Ovary (tissue), 9 donors: ENCODE data around the gene SNCAIP. TPM values are rescaled to one million over a fixed set of nuclear protein-coding genes. Genes with fewer than 3 reads are reported as not detected.

Source experiments
- DNase-seq, 5 donors: peaks; one replicate each; pipeline ENCODE4 v3.0.0-alpha.2; 2019 to 2020
- H3K27ac ChIP-seq, 2 donors: fragments of 200-600 bp; one replicate each; pipeline versions ENCODE4 v1.5.1 to v1.8.0; 2019 to 2022
- H3K27me3 ChIP-seq: fragments of 200-600 bp; one replicate; pipeline ENCODE4 v1.8.0; 2022
- H3K36me3 ChIP-seq: fragments of 200-600 bp; sonication (generic); one replicate; pipeline ENCODE4 v1.5.1; 2019
- H3K4me1 ChIP-seq: one replicate; pipeline ENCODE4 v1.8.1; 2013; ENCODE audit warnings: mild to moderate bottlenecking, moderate library complexity; ENCODE audit not compliant: insufficient read depth
- H3K4me3 ChIP-seq: fragments of 200-600 bp; sonication (generic); one replicate; pipeline ENCODE4 v1.5.1; 2017
- H3K9me3 ChIP-seq, 2 donors: fragments of 200-600 bp in 1 of 2; sonication (generic) in 1 of 2; one replicate each; pipeline versions ENCODE4 v1.5.1 to v1.8.1; 2013 to 2019; ENCODE audit warnings: mild to moderate bottlenecking in 1 of 2, moderate library complexity in 1 of 2
- EP300 ChIP-seq: sonication (generic); formaldehyde crosslinking; IDR thresholded peaks from one replicate; pipeline ENCODE4 v1.6.1; 2017; ENCODE audit warnings: antibody characterized with exemption
- POLR2A ChIP-seq: fragments of 450-650 bp; IDR thresholded peaks from one replicate; pipeline ENCODE4 v1.6.1; 2017; ENCODE audit warnings: antibody characterized with exemption, mild to moderate bottlenecking, moderate library complexity
- WGBS, 3 donors: extraction: QIAGEN DNeasy Blood & Tissue Kit in 1 of 3; methylation state at CpG; one replicate each; pipeline versions ENCODE4 v1.1.5 to v1.1.7; 2013 to 2017; 5-methylcytosine and 5-hydroxymethylcytosine counted together
- intact Hi-C, 4 donors: fragments of 100-400 bp; cut with DNase I; formaldehyde crosslinking; loops; one replicate each; pipeline versions ENCODE4 v1.11.0 to v1.15.1; 2022 to 2023
- polyA plus RNA-seq, 2 donors: library from polyadenylated mRNA; stranded (reverse); fragments of 200-250 nt in 1 of 2; fragments of 350-450 nt in 1 of 2; fragmentation: Illumina TruSeq in 1 of 2; extraction: RNeasy Lipid Tissue Mini Kit (QIAGEN cat#74804) in 1 of 2; gene quantifications; one replicate each; pipeline ENCODE4 v1.2.3, GENCODE V29; 2013 to 2014
- total RNA-seq, 7 donors: library from RNA; depleted of rRNA in 2 of 7; stranded (reverse); fragments of >200 nt in 2 of 7; fragmentation: NEBNext Ultra II Directional in 3 of 7; extraction: Animal tissue kit (Norgen Biotek cat#: 25700) in 3 of 7; gene quantifications; one replicate each; pipeline versions ENCODE4 v1.1.0 to v1.2.4, GENCODE V29; 2016 to 2023
- TF ChIP-seq, protein P1 (sequence below), 3 donors: fragments of 450-650 bp in 2 of 3; fragments of 200-600 bp in 1 of 3; IDR thresholded peaks; one replicate each; pipeline versions ENCODE4 v1.5.1 to v1.8.0; 2016 to 2022; ENCODE audit warnings: antibody characterized with exemption in 3 of 3, mild to moderate bottlenecking in 1 of 3
- donor health status: DM: no; HTN: no; CAD: no; lungs with moderate emphysema.
- donor health status: DM: no; HTN: no; CAD: no.
- donor health status: Bipolar disorder and iron deficiency.
- donor health status: DM: yes; HTN: yes; CAD: no.
- donor health status: DM: no; HTN: no; CAD: no.
- donor health status: DM: yes; HTN: yes; CAD: no.

SNCAIP gene
- total and polyA plus RNA-seq, 9 donors = 20.4 to 92.5 (median 46.9) TPM

DNA sequence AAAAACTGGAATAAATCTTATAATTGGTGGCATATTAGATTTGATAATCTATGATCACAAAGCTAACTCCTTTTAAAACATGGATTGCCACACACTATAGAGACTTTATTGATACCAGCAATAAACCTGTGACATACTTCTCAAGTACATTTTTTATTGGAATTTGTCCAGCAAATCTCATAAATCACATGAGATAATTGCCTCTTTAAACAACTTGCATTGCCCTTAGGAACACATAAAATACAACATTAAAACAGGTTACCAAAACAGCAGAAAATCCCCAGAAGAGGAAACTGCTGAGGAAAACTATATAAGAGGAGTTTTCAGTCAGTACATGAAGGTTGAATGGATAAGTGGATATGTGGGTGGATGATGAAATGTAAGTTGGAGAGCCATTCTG, 124.6 kb downstream of the SNCAIP start:
- no peak for DNase-seq

DNA sequence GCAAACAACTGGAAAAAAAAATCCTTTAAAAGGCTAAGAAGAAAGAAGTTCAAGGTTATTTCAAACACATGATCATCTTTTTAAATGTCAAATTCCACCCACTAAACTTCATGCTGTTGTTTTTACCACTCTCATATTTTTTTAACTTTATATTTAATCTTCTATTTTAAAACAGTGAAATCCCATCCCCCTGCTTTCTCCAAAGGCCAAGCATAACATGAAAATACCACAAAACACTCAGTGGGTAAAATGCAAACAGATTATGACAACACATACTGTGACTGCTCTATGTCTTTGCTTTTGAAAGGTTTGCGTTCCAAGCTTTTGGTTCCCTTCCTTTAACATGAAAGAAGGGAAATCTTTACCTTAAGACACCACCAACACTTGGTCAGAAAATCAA, 127.6 kb downstream of the SNCAIP start:
- 15 to 53% (median 24%) methylated on average over 1 of the region's 1 CpG for WGBS, 3 donors
- TF ChIP-seq POLR2A (no peak), EP300 (no peak)
- TF ChIP-seq, protein P1, sequence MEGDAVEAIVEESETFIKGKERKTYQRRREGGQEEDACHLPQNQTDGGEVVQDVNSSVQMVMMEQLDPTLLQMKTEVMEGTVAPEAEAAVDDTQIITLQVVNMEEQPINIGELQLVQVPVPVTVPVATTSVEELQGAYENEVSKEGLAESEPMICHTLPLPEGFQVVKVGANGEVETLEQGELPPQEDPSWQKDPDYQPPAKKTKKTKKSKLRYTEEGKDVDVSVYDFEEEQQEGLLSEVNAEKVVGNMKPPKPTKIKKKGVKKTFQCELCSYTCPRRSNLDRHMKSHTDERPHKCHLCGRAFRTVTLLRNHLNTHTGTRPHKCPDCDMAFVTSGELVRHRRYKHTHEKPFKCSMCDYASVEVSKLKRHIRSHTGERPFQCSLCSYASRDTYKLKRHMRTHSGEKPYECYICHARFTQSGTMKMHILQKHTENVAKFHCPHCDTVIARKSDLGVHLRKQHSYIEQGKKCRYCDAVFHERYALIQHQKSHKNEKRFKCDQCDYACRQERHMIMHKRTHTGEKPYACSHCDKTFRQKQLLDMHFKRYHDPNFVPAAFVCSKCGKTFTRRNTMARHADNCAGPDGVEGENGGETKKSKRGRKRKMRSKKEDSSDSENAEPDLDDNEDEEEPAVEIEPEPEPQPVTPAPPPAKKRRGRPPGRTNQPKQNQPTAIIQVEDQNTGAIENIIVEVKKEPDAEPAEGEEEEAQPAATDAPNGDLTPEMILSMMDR (IDR thresholded peaks at IDR 0.05) = no peak
- no peaks in the 10 kb centered on the region for H3K27me3 ChIP-seq
- H3K9me3 ChIP-seq = no peaks in the 10 kb centered on the region
- intact Hi-C loops = no loop called here
- no peak overlapping the region for H3K4me3 ChIP-seq
- no peaks in the 10 kb centered on the region for H3K36me3 ChIP-seq
- H3K27ac ChIP-seq = peak overlapping the region in 1 of 2 donors; percentile 83
- DNase-seq = no peak
- H3K4me1 ChIP-seq = peaks cover 29% of the 10 kb centered on the region

More for the DNA sequence above, 124.6 kb downstream of the SNCAIP start:
- Histone ChIP-seq H3K9me3 (no peaks in the 10 kb centered on the region), H3K36me3 (no peaks in the 10 kb centered on the region), H3K4me3 (no peak overlapping the region), H3K27ac (peak overlapping the region in 1 of 2 donors; percentile 83), H3K4me1 (peaks cover 27% of the 10 kb centered on the region), H3K27me3 (no peaks in the 10 kb centered on the region)
- intact Hi-C loops = no loop called here
- TF ChIP-seq, protein P1 (IDR thresholded peaks at IDR 0.05) = no peak
- TF ChIP-seq POLR2A (no peak), EP300 (no peak)

DNA sequence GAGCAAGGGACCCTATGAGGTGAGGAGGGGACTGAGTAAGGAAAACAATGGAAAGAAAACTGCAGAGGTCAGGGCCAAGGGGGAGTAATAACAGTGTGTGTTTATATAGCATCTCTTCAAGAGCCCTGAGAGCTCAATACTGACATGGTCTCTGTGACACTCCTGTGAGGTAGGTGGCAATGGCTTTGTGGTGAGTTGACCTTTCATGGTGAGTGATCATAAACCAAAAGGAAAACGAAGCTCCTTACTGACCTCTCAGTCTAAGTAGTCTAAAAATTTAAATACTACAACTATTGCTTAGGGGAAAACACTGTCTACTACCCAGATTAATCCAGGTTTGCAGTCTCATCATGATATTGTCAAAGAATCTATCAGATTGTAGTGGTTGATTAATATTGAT, 130.9 kb downstream of the SNCAIP start:
- H3K9me3 ChIP-seq = no peaks in the 10 kb centered on the region
- peaks cover 27% of the 10 kb centered on the region for H3K4me1 ChIP-seq
- intact Hi-C loops = no loop called here
- no peak overlapping the region for H3K4me3 ChIP-seq
- DNase-seq = no peak
- no peaks in the 10 kb centered on the region for H3K36me3 ChIP-seq
- H3K27ac ChIP-seq = peak overlapping the region in 1 of 2 donors; percentile 83
- H3K27me3 ChIP-seq = no peaks in the 10 kb centered on the region
- WGBS, 3 donors = 52 to 56% (median 52%) methylated on average over 1 of the region's 1 CpG
- TF ChIP-seq, protein P1 (IDR thresholded peaks at IDR 0.05) = no peak
- no peak for TF ChIP-seq EP300
- TF ChIP-seq POLR2A = no peak

DNA sequence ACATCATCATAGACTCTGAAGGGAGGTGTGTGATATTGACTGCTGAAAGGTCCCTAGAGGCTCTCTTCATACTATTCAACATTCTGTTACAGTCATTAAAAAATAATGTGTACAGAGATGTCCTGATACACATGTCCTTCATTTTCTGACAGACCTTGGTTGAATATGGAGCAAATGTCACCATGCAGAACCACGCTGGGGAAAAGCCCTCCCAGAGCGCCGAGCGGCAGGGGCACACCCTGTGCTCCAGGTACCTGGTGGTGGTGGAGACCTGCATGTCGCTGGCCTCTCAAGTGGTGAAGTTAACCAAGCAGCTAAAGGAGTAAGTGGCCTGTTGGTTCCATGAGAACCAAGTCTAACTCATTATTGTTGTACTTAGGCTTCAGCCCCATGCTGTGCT, 132.4 kb downstream of the SNCAIP start:
- intact Hi-C loops = no loop called here
- Histone ChIP-seq H3K27me3 (no peaks in the 10 kb centered on the region), H3K4me3 (no peak overlapping the region), H3K36me3 (no peaks in the 10 kb centered on the region), H3K4me1 (peaks cover 20% of the 10 kb centered on the region), H3K9me3 (no peaks in the 10 kb centered on the region), H3K27ac (peak overlapping the region in 1 of 2 donors; percentile 83)
- WGBS, 3 donors = 95 to 99% (median 96%) methylated on average over 5 of the region's 5 CpGs
- no peak for DNase-seq
- TF ChIP-seq, protein P1 (IDR thresholded peaks at IDR 0.05) = no peak
- TF ChIP-seq POLR2A (no peak), EP300 (no peak)
